Mesenchymal stem cell (in vitro differentiated cells and primary cell): ENCODE measurements around the gene C4orf50.

Experiments
- DNase-seq: peaks from one replicate; pipeline ENCODE4 v3.0.0-alpha.2; 2013
- H2AFZ ChIP-seq: one replicate; pipeline ENCODE4 v1.6.1; 2013; ENCODE audit warnings: low read depth, mild to moderate bottlenecking, control low read depth, inconsistent platforms, low read length, moderate library complexity
- H2AK5ac ChIP-seq: 2 replicates; pipeline ENCODE4 v1.6.1; 2013; ENCODE audit warnings: low read length, moderate library complexity, mild to moderate bottlenecking, inconsistent platforms; ENCODE audit not compliant: severe bottlenecking
- H2BK120ac ChIP-seq: one replicate; pipeline ENCODE4 v1.6.1; 2013; ENCODE audit warnings: low read depth, mild to moderate bottlenecking, inconsistent platforms, low read length, moderate library complexity
- H2BK12ac ChIP-seq, 2 experiments: one replicate each; pipeline ENCODE4 v1.6.1; 2013; ENCODE audit warnings: inconsistent platforms in 2 of 2, low read length in 2 of 2, mild to moderate bottlenecking in 2 of 2, moderate library complexity in 2 of 2, control low read depth in 1 of 2
- H2BK15ac ChIP-seq: one replicate; pipeline ENCODE4 v1.6.1; 2013; ENCODE audit warnings: mild to moderate bottlenecking, low read depth, inconsistent platforms; ENCODE audit not compliant: poor library complexity, severe bottlenecking
- H2BK5ac ChIP-seq: 2 replicates; pipeline ENCODE4 v1.6.1; 2013; ENCODE audit warnings: low read depth, mild to moderate bottlenecking, low read length, control low read depth, inconsistent platforms; ENCODE audit not compliant: poor library complexity, severe bottlenecking
- H3K14ac ChIP-seq, 2 experiments: one replicate each; pipeline ENCODE4 v1.6.1; 2013; ENCODE audit warnings: inconsistent platforms in 2 of 2, low read length in 2 of 2, control low read depth in 1 of 2, mild to moderate bottlenecking in 1 of 2, moderate library complexity in 1 of 2
- H3K18ac ChIP-seq, 2 experiments: one replicate each; pipeline ENCODE4 v1.6.1; 2013; ENCODE audit warnings: inconsistent platforms in 2 of 2, low read length in 2 of 2, control low read depth in 1 of 2, low read depth in 1 of 2, mild to moderate bottlenecking in 1 of 2
- H3K23ac ChIP-seq, 2 experiments: one replicate each; pipeline ENCODE4 v1.6.1; 2013; ENCODE audit warnings: inconsistent platforms in 2 of 2, low read length in 2 of 2, mild to moderate bottlenecking in 2 of 2, moderate library complexity in 2 of 2, control low read depth in 1 of 2
- H3K27ac ChIP-seq: 2 replicates; pipeline ENCODE4 v1.5.1; 2013; ENCODE audit warnings: mild to moderate bottlenecking, moderate library complexity, low read length, control low read depth, inconsistent platforms; ENCODE audit not compliant: poor library complexity, severe bottlenecking
- H3K27me3 ChIP-seq, 2 experiments: 2 replicates each; pipeline versions ENCODE4 v1.6.1 to v1.7.0; 2013; ENCODE audit warnings: low read length in 2 of 2, mild to moderate bottlenecking in 2 of 2, moderate library complexity in 2 of 2, control low read depth in 1 of 2, inconsistent platforms in 1 of 2; ENCODE audit not compliant: control insufficient read depth in 1 of 2, insufficient read depth in 1 of 2
- H3K36me3 ChIP-seq, 2 experiments: 2 replicates each; pipeline versions ENCODE4 v1.6.1 to v1.7.0; 2013; ENCODE audit warnings: low read length in 2 of 2, control low read depth in 1 of 2, inconsistent platforms in 1 of 2, low read depth in 1 of 2, mild to moderate bottlenecking in 1 of 2; ENCODE audit not compliant: insufficient read depth in 2 of 2, control insufficient read depth in 1 of 2
- H3K4ac ChIP-seq, 2 experiments: one replicate each; pipeline ENCODE4 v1.6.1; 2013; ENCODE audit warnings: inconsistent platforms in 2 of 2, low read length in 2 of 2, mild to moderate bottlenecking in 2 of 2, moderate library complexity in 2 of 2, control low read depth in 1 of 2, low read depth in 1 of 2
- H3K4me1 ChIP-seq: 2 replicates; pipeline ENCODE4 v1.6.1; 2013; ENCODE audit warnings: low read depth, low read length, control low read depth; ENCODE audit not compliant: control insufficient read depth, insufficient read depth
- H3K4me2 ChIP-seq: 2 replicates; pipeline ENCODE4 v1.6.1; 2013; ENCODE audit warnings: low read length, mild to moderate bottlenecking, inconsistent platforms; ENCODE audit not compliant: poor library complexity, severe bottlenecking
- H3K4me3 ChIP-seq, 2 experiments: 2 replicates each; pipeline versions ENCODE4 v1.5.1 to v1.7.0; 2013; ENCODE audit warnings: low read length in 2 of 2, mild to moderate bottlenecking in 2 of 2, control low read depth in 1 of 2, low read depth in 1 of 2; ENCODE audit not compliant: insufficient read depth in 1 of 2
- H3K79me1 ChIP-seq: replicated peaks from 2 replicates; pipeline ENCODE4 v1.6.1; 2013; ENCODE audit warnings: mild to moderate bottlenecking, control low read depth, low read length, inconsistent platforms; ENCODE audit not compliant: poor library complexity, severe bottlenecking
- H3K9ac ChIP-seq: 2 replicates; pipeline ENCODE4 v1.7.0; 2013; ENCODE audit warnings: mild to moderate bottlenecking, low read length, moderate library complexity
- H3K9me3 ChIP-seq: 2 replicates; pipeline ENCODE4 v1.7.0; 2013; ENCODE audit warnings: mild to moderate bottlenecking, low read length; ENCODE audit not compliant: control insufficient read depth
- H4K8ac ChIP-seq: one replicate; pipeline ENCODE4 v1.6.1; 2013; ENCODE audit warnings: inconsistent platforms, mild to moderate bottlenecking, low read length, moderate library complexity
- H4K91ac ChIP-seq: one replicate; pipeline ENCODE4 v1.6.1; 2013; ENCODE audit warnings: mild to moderate bottlenecking, low read length, inconsistent platforms
- WGBS: methylation state at CpG from one replicate; pipeline ENCODE4 v1.1.7; 2013; ENCODE audit warnings: mixed read lengths; 5-methylcytosine and 5-hydroxymethylcytosine counted together

Gene C4orf50

DNA sequence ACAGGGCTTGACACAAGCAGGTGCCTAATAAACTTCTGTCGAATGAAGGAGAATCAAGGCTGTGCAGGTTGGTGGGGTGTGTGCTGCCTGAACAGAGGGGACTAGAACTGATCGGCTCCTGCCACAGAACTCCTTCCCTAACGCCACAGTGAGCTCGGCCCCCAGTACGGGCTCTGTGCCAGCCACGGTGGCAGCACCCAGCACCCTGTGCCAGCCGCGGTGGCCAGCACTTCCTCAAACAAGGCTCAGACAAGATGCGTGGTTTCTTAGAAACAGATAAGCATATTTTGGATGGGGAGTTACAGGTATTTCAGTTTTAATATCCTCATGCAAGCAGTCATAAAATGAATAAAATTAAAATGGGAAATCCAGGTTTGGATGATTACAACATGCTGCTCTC lies 26.0 kb upstream of the C4orf50 start:
- Histone ChIP-seq H3K4me1 (no peaks in the 10 kb centered on the region), H3K4me2 (no peak overlapping the region), H3K18ac (no peak overlapping the region), H2BK12ac (no peak overlapping the region), H2AFZ (no peak overlapping the region), H3K27ac (no peak overlapping the region), H3K9me3 (no peaks in the 10 kb centered on the region), H3K79me1 (no peaks in the 10 kb centered on the region), H2AK5ac (no peak overlapping the region), H3K4me3 (no peak overlapping the region), H3K27me3 (peaks cover 0 to 24% of the 10 kb centered on the region in 2 experiments), H4K91ac (no peak overlapping the region), H2BK15ac (no peak overlapping the region), H4K8ac (no peak overlapping the region), H3K36me3 (no peaks in the 10 kb centered on the region), H2BK5ac (no peak overlapping the region), H3K9ac (no peak overlapping the region), H3K14ac (no peak overlapping the region), H2BK120ac (no peak overlapping the region), H3K4ac (no peak overlapping the region), H3K23ac (no peak overlapping the region)
- no peak for DNase-seq
- WGBS, result 81% methylated on average over 6 of the region's 9 CpGs

DNA sequence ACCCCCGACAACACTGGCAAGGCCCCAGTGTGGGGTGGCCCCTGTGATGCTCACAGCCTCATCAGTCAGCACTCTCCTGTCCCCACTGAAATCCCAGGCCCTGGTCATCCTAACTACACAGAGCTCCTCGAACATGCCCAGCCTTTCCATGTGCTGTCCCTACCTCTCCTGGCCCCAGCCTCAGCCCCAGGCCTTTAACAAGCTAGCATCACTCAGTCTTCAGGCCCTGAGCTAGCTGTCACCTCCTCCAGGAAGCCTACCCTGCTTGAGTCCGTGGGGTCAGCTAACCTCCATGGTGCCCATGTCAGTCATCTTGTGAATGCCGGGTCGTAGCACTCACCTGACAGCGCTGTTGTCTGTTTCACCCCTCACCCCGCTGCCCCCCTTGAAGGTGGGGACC lies 25.6 kb upstream of the C4orf50 start:
- 79% methylated on average over 7 of the region's 7 CpGs for WGBS
- Histone ChIP-seq H2BK120ac (no peak overlapping the region), H3K4me3 (no peak overlapping the region), H3K27me3 (peaks cover 0 to 26% of the 10 kb centered on the region in 2 experiments), H3K79me1 (no peaks in the 10 kb centered on the region), H3K36me3 (no peaks in the 10 kb centered on the region), H3K9me3 (no peaks in the 10 kb centered on the region), H3K18ac (no peak overlapping the region), H2BK15ac (no peak overlapping the region), H4K91ac (no peak overlapping the region), H2AK5ac (no peak overlapping the region), H2BK5ac (no peak overlapping the region), H3K4ac (no peak overlapping the region), H3K4me1 (no peaks in the 10 kb centered on the region), H3K4me2 (no peak overlapping the region), H2AFZ (no peak overlapping the region), H2BK12ac (no peak overlapping the region), H3K23ac (no peak overlapping the region), H4K8ac (no peak overlapping the region), H3K9ac (no peak overlapping the region), H3K14ac (no peak overlapping the region), H3K27ac (no peak overlapping the region)
- DNase-seq, result no peak

DNA sequence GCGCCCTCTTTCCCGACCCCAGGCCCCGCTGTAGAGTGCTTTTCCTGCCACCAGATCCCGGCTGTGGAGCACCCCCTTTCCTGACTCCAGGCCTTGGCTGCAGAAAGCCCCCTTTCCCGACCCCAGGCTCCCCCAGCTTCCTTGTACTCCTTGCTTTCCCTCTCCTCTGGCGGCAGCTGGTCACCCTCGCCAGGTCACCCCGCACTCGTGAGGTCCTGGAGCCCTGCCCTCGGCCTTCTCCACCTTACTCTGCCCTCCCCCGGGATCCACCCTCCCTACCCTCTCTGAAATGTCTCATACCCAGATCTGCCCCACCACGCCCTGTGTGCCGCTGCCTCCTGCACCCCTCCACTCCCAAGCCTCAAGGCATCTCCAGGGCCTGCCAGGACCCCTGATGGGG lies 25.0 kb upstream of the C4orf50 start:
- Histone ChIP-seq H4K8ac (no peak overlapping the region), H3K27me3 (peaks cover 0 to 26% of the 10 kb centered on the region in 2 experiments), H3K9ac (no peak overlapping the region), H3K4me3 (no peak overlapping the region), H3K36me3 (no peaks in the 10 kb centered on the region), H2BK12ac (no peak overlapping the region), H3K4me2 (no peak overlapping the region), H3K4ac (no peak overlapping the region), H3K9me3 (no peaks in the 10 kb centered on the region), H3K23ac (no peak overlapping the region), H4K91ac (no peak overlapping the region), H3K14ac (no peak overlapping the region), H3K4me1 (no peaks in the 10 kb centered on the region), H3K27ac (no peak overlapping the region), H2BK120ac (no peak overlapping the region), H3K79me1 (no peaks in the 10 kb centered on the region), H2BK15ac (no peak overlapping the region), H2AFZ (no peak overlapping the region), H3K18ac (no peak overlapping the region), H2BK5ac (no peak overlapping the region), H2AK5ac (no peak overlapping the region)
- WGBS, result 81% methylated on average over 13 of the region's 13 CpGs
- DNase-seq, result no peak

DNA sequence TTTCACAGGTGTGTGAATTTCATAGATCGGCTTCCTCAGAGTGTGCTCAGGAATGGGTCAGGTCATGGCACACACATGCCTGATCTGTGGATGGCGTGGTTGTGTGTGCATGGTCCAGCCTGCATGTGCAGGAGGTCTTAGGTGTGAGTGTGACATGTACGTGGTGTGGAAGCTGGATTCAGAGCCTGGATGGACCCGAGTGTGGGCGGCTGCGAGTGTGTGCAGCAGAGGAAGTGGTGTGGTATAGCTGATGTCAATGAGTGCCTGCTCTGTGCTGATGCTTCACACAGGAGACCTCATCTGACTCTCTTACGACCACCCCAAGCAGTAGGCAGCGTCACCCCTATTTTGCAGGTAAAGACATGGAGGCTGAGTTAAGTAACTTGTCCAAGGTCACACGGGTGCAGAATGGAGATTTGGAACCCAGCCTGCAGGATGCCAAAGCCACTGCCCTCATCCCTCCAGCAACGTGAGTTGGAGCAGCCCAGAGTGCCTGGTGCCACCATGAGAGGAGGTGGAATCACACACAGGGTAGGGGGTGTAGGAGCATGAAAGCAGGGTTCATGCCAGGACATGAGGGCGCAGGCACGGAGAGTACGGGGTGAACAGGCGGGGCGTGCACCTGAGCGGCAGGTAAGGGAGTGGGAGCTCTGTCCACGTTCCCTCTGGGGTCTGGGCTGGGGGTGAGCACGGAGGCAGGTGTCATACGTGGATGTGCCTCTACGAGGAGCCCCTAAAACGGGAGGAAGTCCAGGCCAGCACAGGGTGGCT lies 24.2 kb upstream of the C4orf50 start:
- no peak overlapping the region for H4K91ac ChIP-seq
- peaks cover 0 to 26% of the 10 kb centered on the region in 2 experiments for H3K27me3 ChIP-seq
- H3K36me3 ChIP-seq, result no peaks in the 10 kb centered on the region
- no peak overlapping the region for H2BK12ac ChIP-seq
- no peak overlapping the region for H2BK15ac ChIP-seq
- 79% methylated on average over 21 of the region's 21 CpGs for WGBS
- no peak overlapping the region for H4K8ac ChIP-seq
- no peak overlapping the region for H3K23ac ChIP-seq
- no peaks in the 10 kb centered on the region for H3K4me1 ChIP-seq
- H3K9me3 ChIP-seq, result no peaks in the 10 kb centered on the region
- H3K79me1 ChIP-seq, result no peaks in the 10 kb centered on the region
- no peak overlapping the region for H3K18ac ChIP-seq
- H3K4me3 ChIP-seq, result no peak overlapping the region
- no peak overlapping the region for H2BK120ac ChIP-seq
- no peak overlapping the region for H3K4me2 ChIP-seq
- H2AFZ ChIP-seq, result no peak overlapping the region
- H3K27ac ChIP-seq, result no peak overlapping the region
- no peak for DNase-seq
- H3K4ac ChIP-seq, result no peak overlapping the region
- no peak overlapping the region for H3K14ac ChIP-seq
- no peak overlapping the region for H2BK5ac ChIP-seq
- no peak overlapping the region for H3K9ac ChIP-seq
- H2AK5ac ChIP-seq, result no peak overlapping the region
